ENCODE results near the gene COL2A1.

COL2A1 gene

GRCh38 chr12:47940773-47941474, 63.4 kb downstream of the COL2A1 start:
- no peak overlapping the region for H3K27ac ChIP-seq (ENCODE audit: insufficient read depth, low read depth, low read length, poor library complexity, severe bottlenecking)
- no peaks in the 10 kb centered on the region for H3K4me1 ChIP-seq (ENCODE audit: control insufficient read depth, insufficient read depth, low read length)
- H3K36me3 ChIP-seq (ENCODE audit: control insufficient read depth, insufficient read depth, low read length): no peaks in the 10 kb centered on the region
- no peaks in the 10 kb centered on the region for H3K9me3 ChIP-seq (ENCODE audit: control insufficient read depth, low read length)
- H3K4me3 ChIP-seq (ENCODE audit: insufficient read depth, low read depth, low read length): no peak overlapping the region
- 93 to 94% methylated on average over 10 of the region's 10 CpGs for WGBS, 2 experiments
- peaks cover 32% of the 10 kb centered on the region for H3K27me3 ChIP-seq (ENCODE audit: control insufficient read depth, insufficient read depth, low read length, poor library complexity, severe bottlenecking)

- H3K27ac ChIP-seq (ENCODE audit: insufficient read depth, low read depth, low read length, poor library complexity, severe bottlenecking): no peak overlapping the region
- H3K9me3 ChIP-seq (ENCODE audit: control insufficient read depth, low read length): no peaks in the 10 kb centered on the region
- H3K36me3 ChIP-seq (ENCODE audit: control insufficient read depth, insufficient read depth, low read length): no peaks in the 10 kb centered on the region
- H3K4me1 ChIP-seq (ENCODE audit: control insufficient read depth, insufficient read depth, low read length): no peaks in the 10 kb centered on the region
- H3K27me3 ChIP-seq (ENCODE audit: control insufficient read depth, insufficient read depth, low read length, poor library complexity, severe bottlenecking): peaks cover 32% of the 10 kb centered on the region
- no peak overlapping the region for H3K4me3 ChIP-seq (ENCODE audit: insufficient read depth, low read depth, low read length)
- 88% methylated on average over 6 of the region's 6 CpGs for WGBS, 2 experiments
These were observed 65.2 kb downstream of the COL2A1 start for GRCh38 chr12:47939009-47939601.

GRCh38 chr12:47938594-47938993, 65.7 kb downstream of the COL2A1 start:
- Histone ChIP-seq H3K36me3 (ENCODE audit: control insufficient read depth, insufficient read depth, low read length) (no peaks in the 10 kb centered on the region), H3K4me3 (ENCODE audit: insufficient read depth, low read depth, low read length) (no peak overlapping the region), H3K27me3 (ENCODE audit: control insufficient read depth, insufficient read depth, low read length, poor library complexity, severe bottlenecking) (peaks cover 32% of the 10 kb centered on the region), H3K9me3 (ENCODE audit: control insufficient read depth, low read length) (no peaks in the 10 kb centered on the region), H3K4me1 (ENCODE audit: control insufficient read depth, insufficient read depth, low read length) (no peaks in the 10 kb centered on the region), H3K27ac (ENCODE audit: insufficient read depth, low read depth, low read length, poor library complexity, severe bottlenecking) (no peak overlapping the region)
- WGBS, 2 experiments: 87 to 92% methylated on average over 4 of the region's 4 CpGs

- 95 to 100% methylated on average over 1 of the region's 1 CpG for WGBS, 2 experiments
- no peaks in the 10 kb centered on the region for H3K36me3 ChIP-seq (ENCODE audit: control insufficient read depth, insufficient read depth, low read length)
- H3K9me3 ChIP-seq (ENCODE audit: control insufficient read depth, low read length): no peaks in the 10 kb centered on the region
- no peak overlapping the region for H3K4me3 ChIP-seq (ENCODE audit: insufficient read depth, low read depth, low read length)
- H3K27me3 ChIP-seq (ENCODE audit: control insufficient read depth, insufficient read depth, low read length, poor library complexity, severe bottlenecking): peaks cover 30% of the 10 kb centered on the region
- H3K27ac ChIP-seq (ENCODE audit: insufficient read depth, low read depth, low read length, poor library complexity, severe bottlenecking): no peak overlapping the region
- no peaks in the 10 kb centered on the region for H3K4me1 ChIP-seq (ENCODE audit: control insufficient read depth, insufficient read depth, low read length)
These were observed 66.2 kb downstream of the COL2A1 start for GRCh38 chr12:47938093-47938492.

GRCh38 chr12:47935184-47935583, 69.1 kb downstream of the COL2A1 start:
- H3K27ac ChIP-seq (ENCODE audit: insufficient read depth, low read depth, low read length, poor library complexity, severe bottlenecking): no peak overlapping the region
- 79 to 80% methylated on average over 9 of the region's 9 CpGs for WGBS, 2 experiments
- no peak overlapping the region for H3K4me3 ChIP-seq (ENCODE audit: insufficient read depth, low read depth, low read length)
- peaks cover 4% of the 10 kb centered on the region for H3K27me3 ChIP-seq (ENCODE audit: control insufficient read depth, insufficient read depth, low read length, poor library complexity, severe bottlenecking)
- H3K9me3 ChIP-seq (ENCODE audit: control insufficient read depth, low read length): no peaks in the 10 kb centered on the region
- H3K36me3 ChIP-seq (ENCODE audit: control insufficient read depth, insufficient read depth, low read length): no peaks in the 10 kb centered on the region
- no peaks in the 10 kb centered on the region for H3K4me1 ChIP-seq (ENCODE audit: control insufficient read depth, insufficient read depth, low read length)

GRCh38 chr12:47931187-47931586, 73.1 kb downstream of the COL2A1 start:
- no peaks in the 10 kb centered on the region for H3K36me3 ChIP-seq (ENCODE audit: control insufficient read depth, insufficient read depth, low read length)
- H3K4me3 ChIP-seq (ENCODE audit: insufficient read depth, low read depth, low read length): no peak overlapping the region
- H3K9me3 ChIP-seq (ENCODE audit: control insufficient read depth, low read length): no peaks in the 10 kb centered on the region
- no peak overlapping the region for H3K27ac ChIP-seq (ENCODE audit: insufficient read depth, low read depth, low read length, poor library complexity, severe bottlenecking)
- 77 to 85% methylated on average over 1 of the region's 1 CpG for WGBS, 2 experiments
- peaks cover 7% of the 10 kb centered on the region for H3K27me3 ChIP-seq (ENCODE audit: control insufficient read depth, insufficient read depth, low read length, poor library complexity, severe bottlenecking)
- no peaks in the 10 kb centered on the region for H3K4me1 ChIP-seq (ENCODE audit: control insufficient read depth, insufficient read depth, low read length)

- Histone ChIP-seq H3K27ac (ENCODE audit: insufficient read depth, low read depth, low read length, poor library complexity, severe bottlenecking) (no peak overlapping the region), H3K36me3 (ENCODE audit: control insufficient read depth, insufficient read depth, low read length) (no peaks in the 10 kb centered on the region), H3K27me3 (ENCODE audit: control insufficient read depth, insufficient read depth, low read length, poor library complexity, severe bottlenecking) (peaks cover 10% of the 10 kb centered on the region), H3K9me3 (ENCODE audit: control insufficient read depth, low read length) (no peaks in the 10 kb centered on the region), H3K4me3 (ENCODE audit: insufficient read depth, low read depth, low read length) (no peak overlapping the region), H3K4me1 (ENCODE audit: control insufficient read depth, insufficient read depth, low read length) (no peaks in the 10 kb centered on the region)
- 88 to 93% methylated on average over 5 of the region's 5 CpGs for WGBS, 2 experiments
These were observed 73.6 kb downstream of the COL2A1 start for GRCh38 chr12:47930634-47931033.

GRCh38 chr12:47927346-47927745, 76.9 kb downstream of the COL2A1 start:
- Histone ChIP-seq H3K27me3 (ENCODE audit: control insufficient read depth, insufficient read depth, low read length, poor library complexity, severe bottlenecking) (peaks cover 17% of the 10 kb centered on the region), H3K27ac (ENCODE audit: insufficient read depth, low read depth, low read length, poor library complexity, severe bottlenecking) (no peak overlapping the region), H3K9me3 (ENCODE audit: control insufficient read depth, low read length) (no peaks in the 10 kb centered on the region), H3K4me3 (ENCODE audit: insufficient read depth, low read depth, low read length) (no peak overlapping the region), H3K4me1 (ENCODE audit: control insufficient read depth, insufficient read depth, low read length) (no peaks in the 10 kb centered on the region), H3K36me3 (ENCODE audit: control insufficient read depth, insufficient read depth, low read length) (no peaks in the 10 kb centered on the region)
- WGBS, 2 experiments: 76 to 77% methylated on average over 3 of the region's 3 CpGs
